Vagina (tissue), 2 donors: ENCODE data around the gene DLEC1.

Source experiments
- CTCF ChIP-seq, 3 experiments: fragments of 450-650 bp in 2 of 3; fragments of 200-600 bp in 1 of 3; sonication (generic) in 1 of 3; IDR thresholded peaks; one replicate each; pipeline ENCODE4 v1.5.1; 2017 to 2019; ENCODE audit warnings: antibody characterized with exemption in 3 of 3, mild to moderate bottlenecking in 2 of 3, moderate library complexity in 2 of 3
- POLR2A ChIP-seq, 2 donors: fragments of 450-650 bp; IDR thresholded peaks; one replicate each; pipeline ENCODE4 v1.6.1; 2017; ENCODE audit warnings: antibody characterized with exemption in 2 of 2, mild to moderate bottlenecking in 2 of 2, moderate library complexity in 2 of 2

DNA sequence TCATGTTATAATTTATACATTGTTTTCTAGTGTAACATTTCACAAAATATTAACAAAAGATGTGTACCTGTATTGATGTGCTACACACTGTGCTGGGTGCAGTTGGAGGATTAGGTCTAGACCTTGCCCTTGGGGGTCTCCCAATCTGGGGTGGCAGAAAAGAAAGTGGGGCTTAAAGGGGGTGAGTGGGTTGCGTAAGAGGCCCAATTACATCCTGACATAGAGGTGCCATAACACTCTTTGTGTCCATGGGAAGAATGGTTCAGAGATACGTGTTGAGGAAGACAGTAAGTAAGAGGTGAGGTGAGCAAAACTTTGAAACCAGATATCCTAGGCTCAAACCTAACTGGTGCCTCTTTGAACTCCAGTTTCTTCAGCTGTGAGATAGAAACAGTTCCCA is 31.0 kb downstream of the DLEC1 start:
- TF ChIP-seq CTCF (IDR thresholded peaks at IDR 0.05) (no peak), POLR2A (IDR thresholded peaks at IDR 0.05) (no peak)
